Activated CD4-positive, alpha-beta T cell treated with anti-CD3 and anti-CD28 coated beads for 36 hours (primary cell): Measurements from ENCODE around the gene SEMA5A. TPM values are rescaled to one million over a fixed set of nuclear protein-coding genes. Genes with fewer than 3 reads are reported as not detected.

ENCODE experiments used
- ATAC-seq: fragments of 200-7000 bp; cut with Tn5 transposase; one replicate; pipeline ENCODE4 v1.10.0; 2021; ENCODE audit warnings: mild to moderate bottlenecking, moderate library complexity
- CTCF ChIA-PET: fragments of 350-600 bp; sonication (Branson Sonifier 250); formaldehyde crosslinking; loops from one replicate; lab custom pipeline; 2021; ENCODE audit warnings: antibody characterized with exemption; lab: Charles Lee
- POLR2A ChIA-PET: fragments of 350-600 bp; sonication (Branson Sonifier 250); formaldehyde crosslinking; loops from one replicate; lab custom pipeline; 2021; ENCODE audit warnings: antibody characterized with exemption, inconsistent platforms; lab: Charles Lee
- DNase-seq: peaks from one replicate; pipeline ENCODE4 v3.0.0-alpha.2; 2020
- H3K27ac Mint-ChIP-seq: one replicate; pipeline ENCODE4 v1.8.0; 2021; ENCODE audit warnings: mixed read lengths
- H3K27me3 Mint-ChIP-seq: one replicate; pipeline ENCODE4 v1.8.0; 2021; ENCODE audit warnings: mixed read lengths
- H3K36me3 Mint-ChIP-seq: one replicate; pipeline ENCODE4 v1.8.0; 2021; ENCODE audit warnings: low read depth, mixed read lengths
- H3K4me1 Mint-ChIP-seq: one replicate; pipeline ENCODE4 v1.8.0; 2021; ENCODE audit warnings: mixed read lengths
- H3K4me3 Mint-ChIP-seq: one replicate; pipeline ENCODE4 v1.8.0; 2021; ENCODE audit warnings: mild to moderate bottlenecking, moderate library complexity, mixed read lengths
- H3K9me3 Mint-ChIP-seq: one replicate; pipeline ENCODE4 v1.8.0; 2021; ENCODE audit warnings: low read depth, mixed read lengths
- intact Hi-C, 2 experiments: fragments of 100-400 bp; cut with DNase I in 1 of 2; cut with micrococcal nuclease in 1 of 2; formaldehyde crosslinking; loops; one replicate each; pipeline versions ENCODE4 v1.14.2 to v1.15.1; 2022 to 2024; cut with DNase I, micrococcal nuclease
- total RNA-seq, 2 experiments: library from RNA; stranded (reverse); gene quantifications; one replicate each; pipeline ENCODE4 v1.2.3, GENCODE V29; 2021

SEMA5A gene
- total RNA-seq, 2 experiments from 2014 or later = 0.04 TPM; not detected in 1

GRCh38 chr5:9331372-9331771 lies 214.5 kb downstream of the SEMA5A start:
- ChIA-PET POLR2A (no interaction called here), CTCF (interaction anchor here (0.6 kb wide), 1 partner anchor 34 kb away, joined by 3 read pairs; no protein-coding TSS in a partner anchor)
- DNase-seq (no peak), ATAC-seq (no peak)
- H3K27me3 Mint-ChIP-seq = no peaks in the 10 kb centered on the region
- H3K4me1 Mint-ChIP-seq = no peaks in the 10 kb centered on the region
- H3K36me3 Mint-ChIP-seq = no peaks in the 10 kb centered on the region
- no peak overlapping the region for H3K4me3 Mint-ChIP-seq
- intact Hi-C loops = no loop called here
- no peak overlapping the region for H3K27ac Mint-ChIP-seq
- H3K9me3 Mint-ChIP-seq = no peaks in the 10 kb centered on the region

GRCh38 chr5:9329125-9329524 lies 216.8 kb downstream of the SEMA5A start:
- ChIA-PET POLR2A (no interaction called here), CTCF (no interaction called here)
- no peak for DNase-seq
- Mint-ChIP-seq H3K36me3 (no peaks in the 10 kb centered on the region), H3K4me1 (no peaks in the 10 kb centered on the region), H3K4me3 (no peak overlapping the region), H3K27me3 (no peaks in the 10 kb centered on the region), H3K27ac (no peak overlapping the region), H3K9me3 (no peaks in the 10 kb centered on the region)
- no peak for ATAC-seq
- intact Hi-C loops = no loop called here

- no peak for DNase-seq
- Mint-ChIP-seq H3K9me3 (no peaks in the 10 kb centered on the region), H3K27me3 (no peaks in the 10 kb centered on the region), H3K36me3 (no peaks in the 10 kb centered on the region), H3K27ac (no peak overlapping the region), H3K4me1 (no peaks in the 10 kb centered on the region), H3K4me3 (no peak overlapping the region)
- intact Hi-C loops = no loop called here
- ChIA-PET POLR2A (no interaction called here), CTCF (no interaction called here)
- ATAC-seq = no peak
Measured at GRCh38 chr5:9325549-9325948, 220.3 kb downstream of the SEMA5A start.

GRCh38 chr5:9324348-9325077 lies 221.4 kb downstream of the SEMA5A start:
- no peak overlapping the region for H3K27ac Mint-ChIP-seq
- H3K27me3 Mint-ChIP-seq = no peaks in the 10 kb centered on the region
- intact Hi-C loops = no loop called here
- ATAC-seq (no peak), DNase-seq (no peak)
- H3K4me1 Mint-ChIP-seq = no peaks in the 10 kb centered on the region
- POLR2A ChIA-PET = no interaction called here
- no peak overlapping the region for H3K4me3 Mint-ChIP-seq
- CTCF ChIA-PET = no interaction called here
- no peaks in the 10 kb centered on the region for H3K36me3 Mint-ChIP-seq
- no peaks in the 10 kb centered on the region for H3K9me3 Mint-ChIP-seq

GRCh38 chr5:9320652-9321051 lies 225.2 kb downstream of the SEMA5A start:
- Mint-ChIP-seq H3K27ac (no peak overlapping the region), H3K9me3 (no peaks in the 10 kb centered on the region), H3K4me3 (no peak overlapping the region), H3K36me3 (no peaks in the 10 kb centered on the region), H3K4me1 (no peaks in the 10 kb centered on the region), H3K27me3 (no peaks in the 10 kb centered on the region)
- CTCF ChIA-PET = no interaction called here
- DNase-seq = no peak
- no peak for ATAC-seq
- POLR2A ChIA-PET = no interaction called here
- intact Hi-C loops = no loop called here

- Mint-ChIP-seq H3K4me1 (no peaks in the 10 kb centered on the region), H3K4me3 (no peak overlapping the region), H3K36me3 (no peaks in the 10 kb centered on the region), H3K27ac (no peak overlapping the region), H3K9me3 (no peaks in the 10 kb centered on the region), H3K27me3 (no peaks in the 10 kb centered on the region)
- DNase-seq = no peak
- ATAC-seq = no peak
- POLR2A ChIA-PET = no interaction called here
- CTCF ChIA-PET = no interaction called here
- intact Hi-C loops = no loop called here
Measured at GRCh38 chr5:9318031-9318430, 227.8 kb downstream of the SEMA5A start.

- H3K36me3 Mint-ChIP-seq = no peaks in the 10 kb centered on the region
- ChIA-PET POLR2A (no interaction called here), CTCF (no interaction called here)
- H3K4me1 Mint-ChIP-seq = no peaks in the 10 kb centered on the region
- H3K27ac Mint-ChIP-seq = no peak overlapping the region
- intact Hi-C loops = no loop called here
- no peaks in the 10 kb centered on the region for H3K27me3 Mint-ChIP-seq
- no peak overlapping the region for H3K4me3 Mint-ChIP-seq
- no peaks in the 10 kb centered on the region for H3K9me3 Mint-ChIP-seq
- no peak for DNase-seq
- ATAC-seq = no peak
Measured at GRCh38 chr5:9316733-9317132, 229.1 kb downstream of the SEMA5A start.

- Mint-ChIP-seq H3K9me3 (no peaks in the 10 kb centered on the region), H3K4me3 (no peak overlapping the region), H3K4me1 (no peaks in the 10 kb centered on the region), H3K36me3 (no peaks in the 10 kb centered on the region), H3K27ac (no peak overlapping the region), H3K27me3 (no peaks in the 10 kb centered on the region)
- CTCF ChIA-PET = no interaction called here
- no peak for DNase-seq
- intact Hi-C loops = no loop called here
- no peak for ATAC-seq
- POLR2A ChIA-PET = no interaction called here
Measured at GRCh38 chr5:9316041-9316440, 229.8 kb downstream of the SEMA5A start.

GRCh38 chr5:9314558-9314957 lies 231.3 kb downstream of the SEMA5A start:
- Mint-ChIP-seq H3K27me3 (no peaks in the 10 kb centered on the region), H3K4me3 (no peak overlapping the region), H3K36me3 (no peaks in the 10 kb centered on the region), H3K4me1 (no peaks in the 10 kb centered on the region), H3K27ac (no peak overlapping the region), H3K9me3 (no peaks in the 10 kb centered on the region)
- no peak for DNase-seq
- intact Hi-C loops = no loop called here
- POLR2A ChIA-PET = no interaction called here
- no peak for ATAC-seq
- CTCF ChIA-PET = no interaction called here

- Mint-ChIP-seq H3K27me3 (no peaks in the 10 kb centered on the region), H3K27ac (no peak overlapping the region), H3K4me1 (no peaks in the 10 kb centered on the region), H3K4me3 (no peak overlapping the region), H3K9me3 (no peaks in the 10 kb centered on the region), H3K36me3 (no peaks in the 10 kb centered on the region)
- ATAC-seq (no peak), DNase-seq (no peak)
- ChIA-PET POLR2A (no interaction called here), CTCF (interaction anchor here (0.6 kb wide), 1 partner anchor 76 kb away, joined by 4 read pairs; no protein-coding TSS in a partner anchor)
- intact Hi-C loops = no loop called here
Measured at GRCh38 chr5:9313751-9314150, 232.1 kb downstream of the SEMA5A start.

GRCh38 chr5:9307150-9307549 lies 238.7 kb downstream of the SEMA5A start:
- DNase-seq = no peak
- H3K36me3 Mint-ChIP-seq = no peaks in the 10 kb centered on the region
- ATAC-seq = no peak
- ChIA-PET POLR2A (no interaction called here), CTCF (no interaction called here)
- H3K9me3 Mint-ChIP-seq = no peaks in the 10 kb centered on the region
- no peaks in the 10 kb centered on the region for H3K4me1 Mint-ChIP-seq
- intact Hi-C loops = no loop called here
- no peaks in the 10 kb centered on the region for H3K27me3 Mint-ChIP-seq
- no peak overlapping the region for H3K4me3 Mint-ChIP-seq
- no peak overlapping the region for H3K27ac Mint-ChIP-seq

GRCh38 chr5:9302218-9302617 lies 243.7 kb downstream of the SEMA5A start:
- ChIA-PET POLR2A (no interaction called here), CTCF (no interaction called here)
- Mint-ChIP-seq H3K4me1 (no peaks in the 10 kb centered on the region), H3K36me3 (no peaks in the 10 kb centered on the region), H3K27ac (no peak overlapping the region), H3K9me3 (peaks cover 2% of the 10 kb centered on the region), H3K27me3 (no peaks in the 10 kb centered on the region), H3K4me3 (no peak overlapping the region)
- no peak for ATAC-seq
- no peak for DNase-seq
- intact Hi-C loops = no loop called here
